ENCODE measurements around the gene DNAJB6. TPM values are rescaled to one million over a fixed set of nuclear protein-coding genes. Genes with fewer than 3 reads are reported as not detected.

DNAJB6 gene
- total RNA-seq, 1 donor = 86.6 TPM

GRCh38 chr7:157413881-157414701 is 77.3 kb downstream of the DNAJB6 start:
- no peak overlapping the region for H3K4me3 ChIP-seq (ENCODE audit: low read depth, low read length)
- DNase-seq (ENCODE audit: low read depth) = no peak
- TF ChIP-seq, protein P1, sequence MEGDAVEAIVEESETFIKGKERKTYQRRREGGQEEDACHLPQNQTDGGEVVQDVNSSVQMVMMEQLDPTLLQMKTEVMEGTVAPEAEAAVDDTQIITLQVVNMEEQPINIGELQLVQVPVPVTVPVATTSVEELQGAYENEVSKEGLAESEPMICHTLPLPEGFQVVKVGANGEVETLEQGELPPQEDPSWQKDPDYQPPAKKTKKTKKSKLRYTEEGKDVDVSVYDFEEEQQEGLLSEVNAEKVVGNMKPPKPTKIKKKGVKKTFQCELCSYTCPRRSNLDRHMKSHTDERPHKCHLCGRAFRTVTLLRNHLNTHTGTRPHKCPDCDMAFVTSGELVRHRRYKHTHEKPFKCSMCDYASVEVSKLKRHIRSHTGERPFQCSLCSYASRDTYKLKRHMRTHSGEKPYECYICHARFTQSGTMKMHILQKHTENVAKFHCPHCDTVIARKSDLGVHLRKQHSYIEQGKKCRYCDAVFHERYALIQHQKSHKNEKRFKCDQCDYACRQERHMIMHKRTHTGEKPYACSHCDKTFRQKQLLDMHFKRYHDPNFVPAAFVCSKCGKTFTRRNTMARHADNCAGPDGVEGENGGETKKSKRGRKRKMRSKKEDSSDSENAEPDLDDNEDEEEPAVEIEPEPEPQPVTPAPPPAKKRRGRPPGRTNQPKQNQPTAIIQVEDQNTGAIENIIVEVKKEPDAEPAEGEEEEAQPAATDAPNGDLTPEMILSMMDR (IDR thresholded peaks at IDR 0.05; ENCODE audit: insufficient read depth, low read length) = no peak

DNA sequence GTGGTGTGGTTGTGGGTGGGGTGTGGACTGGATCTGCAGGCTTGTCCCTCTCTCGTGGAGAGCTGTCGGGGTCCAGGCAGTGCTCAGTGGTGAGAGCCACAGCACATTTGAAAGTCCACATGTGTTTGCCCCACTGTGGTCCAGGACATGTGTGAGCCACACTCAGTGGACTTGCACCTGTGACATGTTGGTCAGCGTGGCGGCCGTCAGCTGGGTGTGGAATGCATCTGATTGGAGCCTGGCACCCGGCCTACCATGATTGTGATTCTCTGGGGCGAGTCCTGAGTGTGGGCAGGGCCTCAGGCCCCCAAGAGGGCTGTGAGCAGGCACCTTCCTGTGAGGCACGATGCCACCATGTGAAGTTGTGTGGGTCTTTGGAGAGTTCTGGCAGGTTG is 77.9 kb downstream of the DNAJB6 start:
- no peak for DNase-seq (ENCODE audit: low read depth)
- TF ChIP-seq, protein P1 (IDR thresholded peaks at IDR 0.05; ENCODE audit: insufficient read depth, low read length) = no peak

GRCh38 chr7:157415486-157415885 is 78.7 kb downstream of the DNAJB6 start:
- H3K4me3 ChIP-seq (ENCODE audit: low read depth, low read length) = no peak overlapping the region
- no peak for DNase-seq (ENCODE audit: low read depth)
- TF ChIP-seq, protein P1 (IDR thresholded peaks at IDR 0.05; ENCODE audit: insufficient read depth, low read length) = no peak

More for the DNA sequence above, 77.9 kb downstream of the DNAJB6 start:
- H3K4me3 ChIP-seq (ENCODE audit: low read depth, low read length) = no peak overlapping the region

DNA sequence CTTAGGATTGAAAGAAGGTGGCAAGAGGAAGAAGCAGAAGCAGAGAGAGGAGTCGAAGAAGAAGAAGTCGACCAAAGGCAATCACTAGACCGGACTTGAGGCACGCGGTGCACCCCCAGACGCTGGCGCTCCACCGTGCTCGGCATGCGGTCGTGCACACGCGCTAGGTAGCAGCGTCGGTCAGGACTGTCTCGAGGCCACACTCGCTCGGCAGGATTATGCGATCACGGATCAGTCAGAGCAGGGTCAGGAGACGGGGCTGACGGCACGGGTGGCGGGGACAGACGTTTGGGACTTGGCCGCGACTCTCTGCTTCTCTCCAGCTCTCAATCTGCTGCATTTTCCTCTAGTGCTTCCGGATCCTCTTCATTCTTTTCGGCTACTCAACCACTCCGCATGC is 79.2 kb downstream of the DNAJB6 start:
- H3K4me3 ChIP-seq (ENCODE audit: low read depth, low read length) = no peak overlapping the region
- no peak for DNase-seq (ENCODE audit: low read depth)
- TF ChIP-seq, protein P1 (IDR thresholded peaks at IDR 0.05; ENCODE audit: insufficient read depth, low read length) = no peak

- no peak for DNase-seq (ENCODE audit: low read depth)
- TF ChIP-seq, protein P1 (IDR thresholded peaks at IDR 0.05; ENCODE audit: insufficient read depth, low read length) = no peak
- no peak overlapping the region for H3K4me3 ChIP-seq (ENCODE audit: low read depth, low read length)
Observed at GRCh38 chr7:157418204-157419034, 81.6 kb downstream of the DNAJB6 start.

DNA sequence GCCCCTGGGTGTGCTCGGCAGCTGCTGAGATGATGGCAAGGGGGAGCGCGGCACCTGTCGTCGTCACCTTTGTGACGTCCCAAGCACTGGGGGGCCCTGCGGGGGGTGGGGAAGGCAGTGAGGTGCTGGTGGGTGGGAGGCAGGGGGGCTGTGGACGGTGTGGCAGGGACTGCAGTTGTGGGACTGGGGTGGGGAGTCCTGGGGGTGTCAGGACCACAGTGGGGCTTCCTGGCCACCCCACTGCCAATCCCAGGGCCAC is 82.2 kb downstream of the DNAJB6 start:
- H3K4me3 ChIP-seq (ENCODE audit: low read depth, low read length) = no peak overlapping the region
- DNase-seq (ENCODE audit: low read depth) = no peak
- TF ChIP-seq, protein P1 (IDR thresholded peaks at IDR 0.05; ENCODE audit: insufficient read depth, low read length) = no peak
